GM12892 (cell line): ENCODE results near the gene PDGFB.

ENCODE experiments used
- POLR2A ChIP-seq: IDR thresholded peaks from 2 replicates; pipeline ENCODE4 v1.6.1; 2011; ENCODE audit warnings: low read depth, low read length, control low read depth
- POLR2AphosphoS5 ChIP-seq: IDR thresholded peaks from 2 replicates; pipeline ENCODE4 v1.6.1; 2011; ENCODE audit warnings: low read depth, low read length, control low read depth
- TAF1 ChIP-seq: IDR thresholded peaks from 2 replicates; pipeline ENCODE4 v1.6.1; 2011; ENCODE audit warnings: low read depth, mild to moderate bottlenecking, control low read depth, low read length, borderline replicate concordance

DNA sequence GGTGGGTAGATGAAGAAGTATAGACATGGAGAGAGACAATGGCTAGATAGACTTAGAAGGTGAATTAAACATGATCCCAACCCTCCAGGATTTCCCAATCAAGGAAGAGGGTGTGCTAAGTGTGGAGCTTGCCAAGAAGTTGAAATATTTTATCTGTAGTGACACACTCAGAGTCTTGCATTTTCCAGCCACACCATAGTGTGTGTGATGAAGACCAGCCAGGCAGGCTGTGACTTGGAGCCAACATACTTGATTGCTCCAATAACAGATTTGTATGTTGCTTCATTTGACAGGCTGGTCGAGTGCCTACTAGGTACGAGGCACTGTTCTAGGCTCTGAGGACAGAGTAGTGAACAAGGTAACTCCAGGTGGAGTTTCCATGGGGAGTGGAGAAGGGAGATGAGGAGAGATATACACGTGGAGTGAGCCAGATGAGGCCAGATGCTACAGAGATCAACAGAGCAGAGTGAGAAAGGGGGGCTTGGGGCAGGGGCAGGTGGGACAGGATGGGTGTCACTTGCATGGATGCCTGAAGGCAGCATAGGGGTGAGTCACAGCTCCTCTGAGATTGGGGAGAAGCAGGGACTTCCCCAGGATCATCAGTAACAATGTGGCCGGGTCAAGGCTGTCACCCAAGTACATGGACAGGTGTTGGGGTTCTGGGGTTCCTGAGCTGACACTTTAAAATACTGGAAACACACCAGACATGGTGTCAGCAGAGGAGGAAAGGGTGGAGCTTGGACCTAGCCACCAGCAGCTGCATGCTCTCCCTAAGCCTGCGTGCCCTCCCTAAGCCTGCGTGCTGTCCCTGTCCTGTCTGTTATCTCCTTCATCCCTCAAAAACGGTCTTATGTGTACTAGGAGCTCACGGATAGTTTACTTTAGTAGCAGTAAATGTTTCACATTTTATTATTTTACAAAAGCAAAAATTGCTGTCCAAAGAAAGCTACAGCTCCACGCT, 23.6 kb downstream of the PDGFB start:
- no peak for TF ChIP-seq POLR2AphosphoS5
- no peak for TF ChIP-seq POLR2A
- TF ChIP-seq TAF1 = no peak
